ENCODE data around the gene TAS1R3.

TAS1R3 gene

GRCh38 chr1:1331068-1331965, at the start of gene TAS1R3:
Gene TAS1R3 (plus strand): TSS chr1:1331280. CDS start chr1:1331346, 66 bp downstream.
- DNase-seq: no peak

GRCh38 chr1:1281533-1282321, 49.4 kb upstream of the TAS1R3 start:
- DNase-seq: no peak

GRCh38 chr1:1282998-1283397, 48.1 kb upstream of the TAS1R3 start:
- no peak for DNase-seq

GRCh38 chr1:1283821-1284220, 47.3 kb upstream of the TAS1R3 start:
- DNase-seq: no peak

GRCh38 chr1:1284221-1285101, 46.6 kb upstream of the TAS1R3 start:
- no peak for DNase-seq

GRCh38 chr1:1285102-1285571, 45.9 kb upstream of the TAS1R3 start:
- DNase-seq: no peak

- DNase-seq: no peak
Observed at GRCh38 chr1:1285611-1286311, 45.3 kb upstream of the TAS1R3 start.

- DNase-seq: no peak
Observed at GRCh38 chr1:1286313-1287261, 44.5 kb upstream of the TAS1R3 start.

GRCh38 chr1:1287288-1288110, 43.6 kb upstream of the TAS1R3 start:
- DNase-seq: no peak

- DNase-seq: peak; percentile 55 to 77
Observed at GRCh38 chr1:1290238-1290731, 40.8 kb upstream of the TAS1R3 start.

GRCh38 chr1:1291023-1291528, 40.0 kb upstream of the TAS1R3 start:
- DNase-seq: no peak

- DNase-seq: peak; percentile 59 to 78
Observed at GRCh38 chr1:1291548-1292441, 39.3 kb upstream of the TAS1R3 start.

GRCh38 chr1:1292442-1292779, 38.7 kb upstream of the TAS1R3 start:
- DNase-seq: no peak

- no peak for DNase-seq
Observed at GRCh38 chr1:1292851-1293250, 38.2 kb upstream of the TAS1R3 start.

GRCh38 chr1:1293263-1294249, 37.5 kb upstream of the TAS1R3 start:
- DNase-seq: no peak

GRCh38 chr1:1294250-1294890, 36.7 kb upstream of the TAS1R3 start:
- no peak for DNase-seq

All from CD4-positive, alpha-beta T cell treated with Interferon alpha-2 for 1 hour (primary cell).